Nasal cavity respiratory epithelium epithelial cell of viscerocranial mucosa (primary cell): ENCODE measurements around the gene LAPTM4A. TPM values are rescaled to one million over a fixed set of nuclear protein-coding genes. Genes with fewer than 3 reads are reported as not detected.

Experiments
- total RNA-seq: library from RNA; depleted of rRNA; stranded (reverse); fragments of >200 nt; gene quantifications from 2 replicates; pipeline ENCODE4 v1.2.3, GENCODE V29; 2014

The LAPTM4A gene
- 84.6 and 85.4 TPM in 2 replicates for total RNA-seq

DNA sequence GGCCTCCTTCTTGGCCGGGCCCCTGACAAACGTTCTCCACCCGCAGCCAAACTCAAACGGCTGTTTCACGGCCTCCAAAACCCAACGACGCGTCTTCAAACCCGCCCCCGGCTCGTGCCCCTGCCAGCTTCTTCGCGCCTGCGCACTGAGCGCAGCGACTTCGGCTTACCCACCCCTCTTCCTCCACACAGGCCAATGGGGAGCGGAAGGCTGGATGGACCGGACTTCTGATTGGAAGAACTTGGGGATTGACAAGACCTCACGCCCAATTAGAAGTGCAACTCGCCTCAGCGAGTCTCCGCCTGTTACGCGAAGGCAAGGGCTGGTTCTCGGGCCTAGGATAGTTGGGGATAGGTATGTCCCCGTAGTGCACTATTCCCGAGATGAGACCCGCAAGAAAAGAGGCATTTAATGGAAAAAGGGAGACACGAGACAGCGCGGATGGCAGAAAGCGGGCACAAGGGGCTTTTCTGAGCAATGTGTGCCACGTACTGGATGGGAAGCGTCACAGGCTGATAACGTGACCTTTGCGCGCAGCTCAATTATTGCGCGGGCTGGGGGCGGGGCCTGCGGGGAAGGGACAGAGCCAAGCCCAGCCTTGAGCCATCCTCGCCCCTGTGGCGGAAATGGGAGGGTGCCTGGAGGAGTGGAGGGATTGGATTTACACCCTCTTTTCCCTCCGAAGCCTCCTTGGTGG lies at the start of gene LAPTM4A:
Gene LAPTM4A (minus strand): TSS at position 97 of the 697 bp plus-strand sequence. CDS start 108 bp downstream, outside the sequence.

DNA sequence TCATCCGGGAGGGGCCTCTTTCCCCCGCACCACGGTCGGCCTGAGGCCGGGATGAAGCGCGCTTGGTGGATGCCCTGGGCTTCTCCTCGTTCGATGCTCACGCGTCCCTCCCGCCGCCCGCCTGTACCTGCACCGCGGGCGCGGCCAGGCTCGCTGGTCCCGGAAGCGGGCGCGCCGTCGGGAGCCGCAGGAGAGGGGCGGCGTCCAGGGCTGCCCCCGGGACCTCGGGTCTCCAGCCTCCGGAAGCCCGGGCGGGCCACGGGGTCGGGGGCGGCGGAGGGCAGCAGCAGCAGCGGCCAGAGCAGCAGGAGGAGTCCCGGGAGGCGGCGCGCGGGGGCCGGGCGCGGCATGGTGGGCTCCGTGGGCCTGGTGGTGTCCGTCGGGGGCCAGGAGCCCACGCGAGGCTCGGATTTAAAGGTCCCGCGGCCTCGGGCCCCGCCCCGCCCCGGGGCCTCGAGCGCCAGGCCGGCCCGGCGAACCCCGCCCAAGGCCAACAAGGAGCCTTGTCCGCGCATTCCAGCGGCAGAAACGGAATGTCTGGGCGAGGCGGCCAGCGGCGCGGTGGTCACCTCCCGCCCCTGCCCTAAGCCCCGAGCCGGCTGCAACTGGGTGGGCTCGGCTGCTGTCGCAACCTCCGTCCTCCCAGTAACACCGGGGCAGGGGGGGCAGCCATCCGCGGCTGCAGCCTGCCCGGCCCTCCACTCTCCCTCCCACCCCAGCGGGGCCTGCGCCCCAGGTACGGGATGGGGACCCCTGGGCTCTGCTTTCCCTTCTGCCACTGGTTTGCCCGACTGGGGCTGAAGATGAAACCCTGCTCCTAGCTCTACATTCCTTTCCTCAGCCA lies 38.9 kb downstream of the LAPTM4A start, which contains the start of gene MATN3:
Gene MATN3 (minus strand): TSS at position 387 of the 844 bp plus-strand sequence. CDS start 37 bp downstream, at position 350.

DNA sequence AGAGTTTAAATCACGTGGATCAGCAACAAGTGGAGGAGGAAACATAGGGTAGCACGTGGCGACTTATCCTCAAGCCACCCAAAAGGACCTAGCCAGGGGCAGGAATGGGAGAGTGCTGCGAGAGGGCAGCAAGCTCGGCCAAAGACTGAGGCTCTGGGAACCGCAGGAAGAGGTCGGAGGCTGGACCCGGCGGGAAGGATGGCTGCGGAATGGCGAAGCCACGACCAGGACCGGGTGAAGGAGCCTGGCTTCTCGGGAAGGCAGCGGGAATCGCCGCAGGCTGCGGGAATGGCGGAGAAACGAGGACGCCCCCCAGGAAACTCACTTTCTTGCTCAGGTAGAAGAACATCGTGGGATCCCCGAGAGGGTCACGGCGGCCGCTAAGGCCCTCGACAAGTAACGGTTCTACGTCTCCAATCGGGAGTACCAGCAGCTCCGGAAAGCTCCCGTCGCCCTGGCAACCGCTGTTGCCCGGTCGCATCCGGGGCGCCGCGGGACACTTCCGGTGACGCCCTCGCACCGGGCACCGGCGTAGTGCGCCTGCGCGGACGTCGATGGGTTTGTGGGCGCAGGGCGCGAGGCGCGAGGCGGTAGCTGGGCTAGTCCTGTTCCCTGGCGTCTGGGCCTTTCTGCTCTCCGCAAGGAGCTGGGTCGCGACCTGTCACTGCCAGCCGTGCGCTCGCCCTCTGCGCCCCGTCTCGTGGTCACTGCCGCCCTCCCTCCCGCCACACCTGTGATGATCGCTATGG lies 61.6 kb downstream of the LAPTM4A start, which contains the start of gene WDR35:
Gene WDR35 (minus strand): TSS at position 439 of the 749 bp plus-strand sequence. CDS start 90 bp downstream, at position 349.

Other genes starting within 250 kb of the LAPTM4A start
- 5.1 and 6.2 TPM in 2 replicates for gene TTC32, start 149.6 kb downstream of the LAPTM4A start, total RNA-seq
- 6.5 and 11.5 TPM in 2 replicates for gene WDR35, start 61.5 kb downstream of the LAPTM4A start, total RNA-seq
- 0.34 and 1.00 TPM in 2 replicates for gene MATN3, start 39.0 kb downstream of the LAPTM4A start, total RNA-seq
- 668 and 741 TPM in 2 replicates for gene SDC1, start 173.5 kb upstream of the LAPTM4A start, total RNA-seq